IMR-90 (cell line): ENCODE results near the gene GHR. TPM values are rescaled to one million over a fixed set of nuclear protein-coding genes. Genes with fewer than 3 reads are reported as not detected.

Experiments
- ATAC-seq: fragments of 200-7000 bp; cut with Tn5 transposase; 2 replicates; pipeline ENCODE4 v1.9.1; 2020; ENCODE audit warnings: low read depth, mild to moderate bottlenecking, moderate library complexity
- BruUV-seq: library from RNA; stranded (reverse); fragments of 400-500 nt; replicated peaks from 2 replicates; lab custom pipeline; 2021; lab: Mats Ljungman, UMichigan
- CTCF ChIA-PET: fragments of 300-600 bp; formaldehyde crosslinking; extraction: SDS; loops from one replicate; lab custom pipeline; 2021; ENCODE audit warnings: antibody characterized with exemption; lab: Yijun Ruan, JAX
- POLR2A ChIA-PET: fragments of 300-600 bp; sonication (Branson Sonifier 250); formaldehyde crosslinking; loops from one replicate; lab custom pipeline; 2022; ENCODE audit warnings: antibody characterized with exemption; ENCODE audit not compliant: unreplicated experiment; lab: Charles Lee
- DNase-seq: peaks from one replicate; pipeline ENCODE4 v3.0.0; 2013
- H2AFZ ChIP-seq: replicated peaks from 2 replicates; pipeline ENCODE3; 2013; ENCODE audit warnings: low read length, mild to moderate bottlenecking; ENCODE audit not compliant: poor library complexity
- H2AK5ac ChIP-seq: 2 replicates; pipeline ENCODE4 v1.6.1; 2013; ENCODE audit warnings: low read depth, low read length, inconsistent platforms
- H2AK9ac ChIP-seq: replicated peaks from 2 replicates; pipeline ENCODE3; 2013; ENCODE audit warnings: mild to moderate bottlenecking, low read depth, low read length, moderate library complexity; ENCODE audit not compliant: poor library complexity
- H2BK120ac ChIP-seq: 2 replicates; pipeline ENCODE4 v1.6.1; 2013; ENCODE audit warnings: low read depth, low read length, inconsistent platforms
- H2BK15ac ChIP-seq: 3 replicates; pipeline ENCODE4 v1.6.1; 2013; ENCODE audit warnings: low read depth, low read length, inconsistent platforms
- H2BK20ac ChIP-seq: 2 replicates; pipeline ENCODE4 v1.6.1; 2013; ENCODE audit warnings: low read depth, mild to moderate bottlenecking, inconsistent platforms, low read length, moderate library complexity
- H2BK5ac ChIP-seq: 2 replicates; pipeline ENCODE4 v1.6.1; 2013; ENCODE audit warnings: mild to moderate bottlenecking, low read depth, low read length, inconsistent platforms; ENCODE audit not compliant: poor library complexity, severe bottlenecking
- H3K14ac ChIP-seq: replicated peaks from 2 replicates; pipeline ENCODE4 v1.6.1; 2013; ENCODE audit warnings: low read depth, low read length, inconsistent platforms
- H3K18ac ChIP-seq: 2 replicates; pipeline ENCODE4 v1.6.1; 2013; ENCODE audit warnings: low read depth, low read length, control low read depth
- H3K23ac ChIP-seq: 2 replicates; pipeline ENCODE4 v1.6.1; 2013; ENCODE audit warnings: low read depth, low read length, inconsistent platforms
- H3K27ac ChIP-seq: 2 replicates; pipeline ENCODE4 v1.5.1; 2013; ENCODE audit warnings: mild to moderate bottlenecking, control low read depth, low read length; ENCODE audit not compliant: insufficient read depth
- H3K27me3 ChIP-seq: 2 replicates; pipeline ENCODE4 v1.6.1; 2013; ENCODE audit warnings: low read length; ENCODE audit not compliant: control insufficient read depth, insufficient read depth
- H3K36me3 ChIP-seq: 2 replicates; pipeline ENCODE4 v1.6.1; 2013; ENCODE audit warnings: low read length, mixed read lengths; ENCODE audit not compliant: control insufficient read depth, insufficient read depth
- H3K4ac ChIP-seq: 2 replicates; pipeline ENCODE4 v1.6.1; 2013; ENCODE audit warnings: low read depth, low read length, inconsistent platforms
- H3K4me1 ChIP-seq: 2 replicates; pipeline ENCODE4 v1.6.1; 2013; ENCODE audit warnings: low read length, mixed read lengths; ENCODE audit not compliant: control insufficient read depth, insufficient read depth
- H3K4me2 ChIP-seq: 2 replicates; pipeline ENCODE4 v1.6.1; 2013; ENCODE audit warnings: low read depth, mild to moderate bottlenecking, control low read depth, low read length, moderate library complexity
- H3K4me3 ChIP-seq: 2 replicates; pipeline ENCODE4 v1.5.1; 2013; ENCODE audit warnings: low read depth, mild to moderate bottlenecking, control low read depth, low read length, moderate library complexity; ENCODE audit not compliant: insufficient read depth
- H3K56ac ChIP-seq: 2 replicates; pipeline ENCODE4 v1.6.1; 2013; ENCODE audit warnings: low read length, inconsistent platforms; ENCODE audit not compliant: insufficient read depth; ENCODE audit errors: extremely low read depth
- H3K79me1 ChIP-seq, 2 experiments: 2 replicates each; pipeline ENCODE4 v1.6.1; 2013; ENCODE audit warnings: low read length in 2 of 2, inconsistent platforms in 1 of 2, low read depth in 1 of 2
- H3K9ac ChIP-seq: 2 replicates; pipeline ENCODE4 v1.6.1; 2013; ENCODE audit warnings: low read depth, low read length, control low read depth
- H3K9me1 ChIP-seq: 2 replicates; pipeline ENCODE4 v1.6.1; 2013; ENCODE audit warnings: low read length, inconsistent platforms; ENCODE audit not compliant: insufficient read depth
- H3K9me3 ChIP-seq: 2 replicates; pipeline ENCODE4 v1.6.1; 2013; ENCODE audit warnings: low read length; ENCODE audit not compliant: control insufficient read depth, insufficient read depth
- H4K20me1 ChIP-seq: 2 replicates; pipeline ENCODE4 v1.6.1; 2013; ENCODE audit warnings: low read length, inconsistent platforms; ENCODE audit not compliant: insufficient read depth
- H4K5ac ChIP-seq: 2 replicates; pipeline ENCODE4 v1.6.1; 2013; ENCODE audit warnings: mild to moderate bottlenecking, low read depth, low read length, control low read depth
- H4K8ac ChIP-seq, 2 experiments: 2 replicates each; pipeline ENCODE4 v1.6.1; 2013; ENCODE audit warnings: low read depth in 2 of 2, low read length in 2 of 2, control low read depth in 1 of 2, inconsistent platforms in 1 of 2
- H4K91ac ChIP-seq: 2 replicates; pipeline ENCODE4 v1.6.1; 2013; ENCODE audit warnings: low read depth, low read length, inconsistent platforms; ENCODE audit not compliant: insufficient read depth
- POLR2A ChIP-seq: IDR thresholded peaks from 2 replicates; pipeline ENCODE4 v1.6.1; 2012; ENCODE audit warnings: mild to moderate bottlenecking, low read depth, low read length
- SMC3 ChIP-seq: fragments of 150-350 bp; IDR thresholded peaks from 2 replicates; pipeline ENCODE4 v1.6.1; 2016; ENCODE audit warnings: low read depth, mild to moderate bottlenecking, antibody characterized with exemption, low read length, moderate library complexity
- WGBS, 2 experiments: methylation state at CpG; one replicate each; pipeline versions ENCODE4 v1.1.5 to v1.1.7; 2013; ENCODE audit warnings: missing lambda C conversion rate in 2 of 2; ENCODE audit not compliant: insufficient read length in 1 of 2; ENCODE audit errors: extremely low coverage in 2 of 2; 5-methylcytosine and 5-hydroxymethylcytosine counted together
- dilution Hi-C: fragments of 300-500 bp; cut with HindIII; formaldehyde crosslinking; loops from one replicate; pipeline ENCODE4 v1.14.3; 2018; ENCODE audit warnings: low sequenced_read_pairs; ENCODE audit not compliant: unreplicated experiment
- in situ Hi-C: fragments of 300-500 bp; cut with MboI; formaldehyde crosslinking; loops from 3 replicates; pipeline ENCODE4 v1.14.3; 2019; ENCODE audit warnings: low sequenced_read_pairs, inconsistent platforms, mixed read lengths
- intact Hi-C: fragments of 100-400 bp; cut with micrococcal nuclease; formaldehyde crosslinking; loops from 2 replicates; pipeline ENCODE4 v1.10.0; 2022
- polyA plus RNA-seq, 3 experiments: library from polyadenylated mRNA; depleted of rRNA; stranded (reverse); fragments of >200 nt; gene quantifications; 2 replicates each; pipeline ENCODE4 v1.2.3, GENCODE V29; 2012; ENCODE audit warnings: low replicate concordance in 1 of 3
- total RNA-seq: library from RNA; depleted of rRNA; stranded (reverse); fragments of >200 nt; gene quantifications from 2 replicates; pipeline ENCODE4 v1.2.3, GENCODE V29; 2012
- TF ChIP-seq, protein P1 (sequence below): conservative IDR thresholded peaks from 2 replicates; pipeline ENCODE4 v1.5.1; 2012; ENCODE audit warnings: mild to moderate bottlenecking, low read depth, low read length, improper control_type of control experiment

Gene GHR
- total and polyA plus RNA-seq, 2 of the 4 experiments (the other 2 are of a cell fraction), result 0.36 to 1.1 TPM

DNA sequence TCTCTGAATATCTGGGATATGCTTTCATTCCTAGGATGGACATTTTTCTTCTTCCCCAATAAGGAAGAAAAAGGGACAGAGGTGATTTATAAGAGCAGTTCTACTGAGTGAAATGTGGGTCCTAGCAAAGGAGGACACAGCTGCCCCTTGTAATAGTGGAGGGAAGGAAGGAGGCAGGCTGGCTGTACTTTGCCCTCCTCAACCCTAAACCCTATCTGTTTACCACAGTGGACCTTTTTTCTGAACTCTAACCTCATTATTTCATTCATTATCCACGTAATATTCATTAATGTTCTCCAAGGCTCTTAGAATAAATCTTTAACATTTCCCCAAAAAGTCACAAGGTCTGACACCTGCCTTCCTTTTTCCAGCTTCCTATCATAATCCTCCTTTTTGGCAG lies 37.8 kb downstream of the GHR start:
- Histone ChIP-seq H3K9me3 (no peaks in the 10 kb centered on the region), H3K79me1 (no peaks in the 10 kb centered on the region), H3K4ac (no peak overlapping the region), H2BK5ac (no peak overlapping the region), H2BK120ac (no peak overlapping the region), H4K5ac (no peak overlapping the region), H2BK15ac (no peak overlapping the region), H3K36me3 (no peaks in the 10 kb centered on the region), H3K4me1 (no peaks in the 10 kb centered on the region), H4K20me1 (no peaks in the 10 kb centered on the region), H3K56ac (no peak overlapping the region), H3K4me2 (no peak overlapping the region), H2BK20ac (no peak overlapping the region), H3K14ac (no peak overlapping the region), H3K27ac (no peak overlapping the region), H3K9ac (no peak overlapping the region), H3K4me3 (no peak overlapping the region), H3K27me3 (no peaks in the 10 kb centered on the region), H3K18ac (no peak overlapping the region), H2AFZ (no peak overlapping the region), H2AK9ac (no peak overlapping the region), H4K8ac (no peak overlapping the region), H3K9me1 (no peaks in the 10 kb centered on the region), H2AK5ac (no peak overlapping the region), H4K91ac (no peak overlapping the region), H3K23ac (no peak overlapping the region)
- intact Hi-C loops, result no loop called here
- ATAC-seq, result no peak
- no TSS peak for BruUV-seq
- no peak for DNase-seq
- dilution Hi-C loops, result no loop called here
- CTCF ChIA-PET, result interaction anchor here (0.7 kb wide), 1 partner anchor 9 kb away, joined by 3 read pairs; no protein-coding TSS in a partner anchor
- TF ChIP-seq POLR2A (no peak), SMC3 (no peak)
- TF ChIP-seq, protein P1, sequence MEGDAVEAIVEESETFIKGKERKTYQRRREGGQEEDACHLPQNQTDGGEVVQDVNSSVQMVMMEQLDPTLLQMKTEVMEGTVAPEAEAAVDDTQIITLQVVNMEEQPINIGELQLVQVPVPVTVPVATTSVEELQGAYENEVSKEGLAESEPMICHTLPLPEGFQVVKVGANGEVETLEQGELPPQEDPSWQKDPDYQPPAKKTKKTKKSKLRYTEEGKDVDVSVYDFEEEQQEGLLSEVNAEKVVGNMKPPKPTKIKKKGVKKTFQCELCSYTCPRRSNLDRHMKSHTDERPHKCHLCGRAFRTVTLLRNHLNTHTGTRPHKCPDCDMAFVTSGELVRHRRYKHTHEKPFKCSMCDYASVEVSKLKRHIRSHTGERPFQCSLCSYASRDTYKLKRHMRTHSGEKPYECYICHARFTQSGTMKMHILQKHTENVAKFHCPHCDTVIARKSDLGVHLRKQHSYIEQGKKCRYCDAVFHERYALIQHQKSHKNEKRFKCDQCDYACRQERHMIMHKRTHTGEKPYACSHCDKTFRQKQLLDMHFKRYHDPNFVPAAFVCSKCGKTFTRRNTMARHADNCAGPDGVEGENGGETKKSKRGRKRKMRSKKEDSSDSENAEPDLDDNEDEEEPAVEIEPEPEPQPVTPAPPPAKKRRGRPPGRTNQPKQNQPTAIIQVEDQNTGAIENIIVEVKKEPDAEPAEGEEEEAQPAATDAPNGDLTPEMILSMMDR, result no peak
- WGBS, 2 experiments, result 22% methylated on average over 1 of the region's 1 CpG; no CpG with 5 or more reads in 1 of the 2 experiments
- in situ Hi-C loops, result no loop called here
- POLR2A ChIA-PET, result no interaction called here
